IgD-negative memory B cell (primary cell): Measurements from ENCODE around the gene SFTPD. TPM values are rescaled to one million over a fixed set of nuclear protein-coding genes. Genes with fewer than 3 reads are reported as not detected.
A peak's percentile ranks its signal among the peaks of the same experiment; 100 is the strongest.

Experiments used
- H3K27ac Mint-ChIP-seq, 3 donors: one replicate each; pipeline ENCODE4 v1.8.0; 2020 to 2022; ENCODE audit warnings: mild to moderate bottlenecking in 3 of 3, mixed read lengths in 3 of 3, moderate library complexity in 1 of 3
- H3K27me3 Mint-ChIP-seq: one replicate; pipeline ENCODE4 v1.8.0; 2021; ENCODE audit warnings: mixed read lengths
- H3K36me3 Mint-ChIP-seq: one replicate; pipeline ENCODE4 v1.8.0; 2020; ENCODE audit warnings: mild to moderate bottlenecking, mixed read lengths
- H3K4me1 Mint-ChIP-seq, 3 donors: one replicate each; pipeline ENCODE4 v1.8.0; 2020 to 2022; ENCODE audit warnings: mixed read lengths in 3 of 3, mild to moderate bottlenecking in 1 of 3
- H3K4me3 Mint-ChIP-seq, 4 donors: one replicate each; pipeline ENCODE4 v1.8.0; 2020 to 2022; ENCODE audit warnings: mild to moderate bottlenecking in 4 of 4, mixed read lengths in 4 of 4, moderate library complexity in 3 of 4
- H3K9me3 Mint-ChIP-seq, 3 donors: one replicate each; pipeline ENCODE4 v1.8.0; 2020 to 2021; ENCODE audit warnings: mixed read lengths in 3 of 3, mild to moderate bottlenecking in 1 of 3
- polyA plus RNA-seq: library from polyadenylated mRNA; unstranded; fragments of 300-500 nt; fragmentation: Illumina TruSeq; gene quantifications from one replicate; pipeline ENCODE4 v1.2.3, GENCODE V29; 2021

SFTPD gene
- polyA plus RNA-seq, 1 donor from 2014 or later, result not detected

DNA sequence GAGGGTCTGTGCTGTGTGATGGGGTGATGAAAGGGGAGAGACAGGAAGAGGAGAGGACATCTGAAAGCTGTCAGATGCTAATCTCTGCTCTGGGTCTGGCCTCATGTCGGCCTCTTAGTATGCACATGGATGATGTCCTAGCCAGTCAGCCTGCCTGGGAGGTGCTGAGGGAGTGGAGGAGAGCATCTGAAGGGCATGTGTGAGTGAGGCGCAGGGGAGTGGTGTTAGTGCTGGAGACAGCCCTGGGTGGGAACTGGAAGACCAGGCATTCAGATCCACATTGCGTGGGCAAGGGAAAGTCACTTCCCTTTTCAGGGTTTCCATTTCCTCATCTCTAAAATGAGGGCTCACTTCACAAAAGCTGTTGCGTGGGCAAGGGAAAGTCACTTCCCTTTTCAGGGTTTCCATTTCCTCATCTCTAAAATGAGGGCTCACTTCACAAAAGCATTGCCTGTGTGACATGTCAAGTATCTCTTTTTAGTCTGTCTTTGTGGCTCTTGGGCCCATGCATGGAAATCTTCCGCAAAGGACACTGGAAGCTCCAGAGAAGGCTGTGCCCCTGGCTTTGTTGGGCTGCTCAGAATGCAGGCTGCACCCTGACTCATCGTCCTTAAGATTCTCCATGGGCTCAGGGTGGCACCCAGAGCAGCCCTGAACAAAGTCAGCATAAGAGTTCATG is 10.0 kb downstream of the SFTPD start:
- peaks cover 2% of the 10 kb centered on the region for H3K27me3 Mint-ChIP-seq
- H3K27ac Mint-ChIP-seq, result peak overlapping the region; percentile 62 to 95 (median 95)
- peak overlapping the region in 3 of 4 donors; percentile 1 to 75 (median 74) for H3K4me3 Mint-ChIP-seq
- no peaks in the 10 kb centered on the region for H3K36me3 Mint-ChIP-seq
- H3K9me3 Mint-ChIP-seq, result no peaks in the 10 kb centered on the region
- peaks cover 26 to 32% (median 30%) of the 10 kb centered on the region in 3 donors for H3K4me1 Mint-ChIP-seq

DNA sequence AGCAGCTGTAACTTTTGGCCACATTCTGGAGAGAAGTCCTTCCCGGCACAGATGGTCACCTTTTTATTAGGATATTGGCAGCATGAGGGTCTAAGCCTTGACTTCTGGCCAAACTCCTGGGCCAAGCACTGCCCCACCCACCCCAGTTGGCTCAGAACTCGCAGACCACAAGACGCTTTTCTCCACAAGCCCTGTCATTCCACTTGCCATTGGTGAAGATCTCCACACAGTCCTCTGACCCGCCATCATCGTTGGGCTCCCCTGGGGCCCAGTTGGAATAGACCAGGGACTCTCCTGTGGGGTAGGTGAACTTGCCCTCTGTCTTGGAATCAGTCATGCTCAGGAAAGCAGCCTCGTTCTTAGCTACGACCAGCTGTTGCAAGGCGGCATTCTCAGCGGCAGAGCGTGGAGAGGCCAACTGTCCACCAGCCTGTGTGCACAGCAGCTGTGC is 11.2 kb downstream of the SFTPD start:
- H3K4me1 Mint-ChIP-seq, result peaks cover 26 to 32% (median 30%) of the 10 kb centered on the region in 3 donors
- no peaks in the 10 kb centered on the region for H3K36me3 Mint-ChIP-seq
- H3K27ac Mint-ChIP-seq, result peak overlapping the region in 2 of 3 donors; percentile 39 to 95
- H3K9me3 Mint-ChIP-seq, result no peaks in the 10 kb centered on the region
- peaks cover 2% of the 10 kb centered on the region for H3K27me3 Mint-ChIP-seq
- H3K4me3 Mint-ChIP-seq, result peak overlapping the region in 2 of 4 donors; percentile 49 to 74

DNA sequence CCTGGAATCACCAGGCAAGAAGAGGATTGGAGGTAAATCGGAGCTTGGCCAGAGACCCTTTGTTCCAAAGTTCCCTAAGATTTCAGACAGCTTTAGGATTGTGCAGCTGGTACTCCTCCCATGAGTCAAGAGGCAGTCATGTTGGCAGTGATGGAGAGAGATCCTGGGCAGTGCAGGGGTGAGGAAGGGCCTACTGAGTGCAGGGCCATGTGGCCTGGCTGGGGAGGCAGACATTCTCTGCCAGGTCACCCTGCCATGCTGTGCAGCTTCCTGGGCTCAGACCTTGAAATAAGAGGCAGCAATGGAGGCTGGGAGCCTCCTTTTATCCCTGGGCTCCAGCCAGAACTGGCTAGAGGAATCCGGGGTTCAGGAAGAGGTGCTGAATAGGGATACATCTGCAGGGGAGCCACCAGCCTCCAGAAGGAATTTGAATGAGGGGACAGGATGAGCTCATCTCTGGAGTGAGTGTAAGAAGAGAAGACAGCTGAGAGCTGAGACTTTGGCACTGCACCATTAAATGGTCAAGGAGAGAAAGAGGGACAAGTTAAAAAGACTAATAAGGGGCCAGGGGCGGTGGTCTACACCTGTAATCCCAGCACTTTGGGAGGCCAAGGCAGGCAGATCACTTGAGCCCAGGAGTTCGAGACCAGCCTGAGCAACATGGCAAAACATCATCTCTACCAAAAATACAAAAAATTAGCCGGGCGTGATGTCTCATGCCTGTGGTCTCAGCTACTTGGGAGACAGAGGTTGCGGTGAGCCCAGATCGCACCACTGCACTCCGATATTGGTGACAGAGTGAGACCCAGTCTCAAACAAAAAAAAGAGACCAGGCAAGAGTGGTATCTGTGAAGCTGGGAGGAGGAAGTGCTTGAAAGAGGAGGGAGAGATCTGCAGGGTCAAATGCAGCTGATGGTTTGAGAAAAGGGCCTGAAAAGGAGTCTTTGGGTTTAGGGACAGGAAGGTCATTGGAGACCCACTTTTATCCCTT is 12.0 kb downstream of the SFTPD start:
- Mint-ChIP-seq H3K27ac (peak overlapping the region; percentile 39 to 95 (median 92)), H3K4me3 (peak overlapping the region in 2 of 4 donors; percentile 68 to 74), H3K36me3 (no peaks in the 10 kb centered on the region), H3K4me1 (peaks cover 26 to 32% (median 30%) of the 10 kb centered on the region in 3 donors), H3K9me3 (no peaks in the 10 kb centered on the region), H3K27me3 (peaks cover 5% of the 10 kb centered on the region)

DNA sequence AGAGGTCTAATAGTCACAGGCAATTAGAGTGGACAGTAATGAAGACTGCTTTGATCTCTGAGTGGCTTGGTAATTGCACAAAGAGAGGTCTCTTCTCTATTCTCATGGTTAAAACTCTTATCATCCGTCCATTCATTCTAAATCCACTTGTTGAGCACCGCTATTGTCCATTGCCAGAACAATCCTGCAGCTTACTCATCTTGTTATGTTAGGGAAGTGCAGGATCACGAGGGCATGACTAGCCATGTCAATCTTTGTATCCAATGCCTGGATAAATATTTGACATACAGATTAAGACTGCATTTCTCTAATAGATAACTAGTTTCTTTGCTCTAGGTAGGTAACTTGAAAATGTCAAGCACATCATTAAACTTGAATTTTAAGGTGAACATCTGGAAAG is 14.9 kb downstream of the SFTPD start:
- Mint-ChIP-seq H3K4me3 (no peak overlapping the region), H3K27ac (no peak overlapping the region), H3K27me3 (peaks cover 20% of the 10 kb centered on the region), H3K4me1 (peaks cover 19 to 25% (median 23%) of the 10 kb centered on the region in 3 donors), H3K9me3 (no peaks in the 10 kb centered on the region), H3K36me3 (no peaks in the 10 kb centered on the region)

DNA sequence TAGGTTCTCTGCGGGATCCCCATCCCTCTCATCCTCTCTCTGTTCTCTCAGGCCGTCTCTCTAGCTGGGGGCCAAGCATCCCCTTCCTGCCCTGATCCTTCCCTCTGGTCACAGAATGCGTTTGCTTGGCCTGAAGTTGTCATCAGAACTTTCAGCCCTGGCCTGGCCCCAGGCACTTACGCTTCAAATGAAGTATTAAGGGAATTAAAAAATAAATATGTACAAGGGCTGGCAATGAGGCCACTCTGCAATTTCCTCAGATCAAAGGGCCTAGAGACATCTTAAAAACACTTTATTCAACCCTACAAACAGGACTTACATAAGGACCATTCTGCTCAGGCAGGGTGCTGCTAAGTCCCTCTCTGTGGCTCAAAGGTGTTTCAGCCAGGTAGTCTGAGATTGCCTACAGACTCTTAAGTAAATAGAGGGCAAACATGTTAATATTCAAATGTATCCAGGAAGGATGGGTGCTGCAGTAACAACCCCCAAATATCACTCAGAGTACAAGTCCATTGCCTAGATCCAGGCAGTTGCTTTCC is 16.0 kb downstream of the SFTPD start:
- H3K27ac Mint-ChIP-seq, result no peak overlapping the region
- H3K27me3 Mint-ChIP-seq, result peaks cover 20% of the 10 kb centered on the region
- H3K4me1 Mint-ChIP-seq, result peaks cover 12 to 17% (median 16%) of the 10 kb centered on the region in 3 donors
- no peaks in the 10 kb centered on the region for H3K36me3 Mint-ChIP-seq
- H3K4me3 Mint-ChIP-seq, result no peak overlapping the region
- no peaks in the 10 kb centered on the region for H3K9me3 Mint-ChIP-seq

DNA sequence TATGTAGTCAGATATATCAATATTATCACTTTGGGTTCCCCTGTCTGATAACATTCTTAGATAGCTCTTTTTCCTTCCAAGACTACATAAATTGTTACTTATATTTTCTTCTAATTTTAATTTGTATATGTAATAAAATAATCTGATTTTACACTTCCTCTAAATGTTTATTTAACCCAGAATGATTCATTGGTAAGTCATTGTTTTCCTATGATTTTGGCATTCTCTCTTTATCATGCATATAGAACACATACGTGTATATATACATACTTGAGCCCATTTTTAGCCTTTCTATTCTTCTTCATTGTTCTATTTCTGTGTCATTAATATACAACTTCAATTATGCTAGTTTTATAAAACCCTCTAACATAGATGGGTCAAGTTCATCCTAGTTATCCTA is 16.6 kb downstream of the SFTPD start:
- Mint-ChIP-seq H3K27ac (no peak overlapping the region), H3K9me3 (no peaks in the 10 kb centered on the region), H3K36me3 (peaks cover under 1% of the 10 kb centered on the region), H3K4me3 (no peak overlapping the region), H3K4me1 (peaks cover 9 to 13% (median 10%) of the 10 kb centered on the region in 3 donors), H3K27me3 (peaks cover 20% of the 10 kb centered on the region)

DNA sequence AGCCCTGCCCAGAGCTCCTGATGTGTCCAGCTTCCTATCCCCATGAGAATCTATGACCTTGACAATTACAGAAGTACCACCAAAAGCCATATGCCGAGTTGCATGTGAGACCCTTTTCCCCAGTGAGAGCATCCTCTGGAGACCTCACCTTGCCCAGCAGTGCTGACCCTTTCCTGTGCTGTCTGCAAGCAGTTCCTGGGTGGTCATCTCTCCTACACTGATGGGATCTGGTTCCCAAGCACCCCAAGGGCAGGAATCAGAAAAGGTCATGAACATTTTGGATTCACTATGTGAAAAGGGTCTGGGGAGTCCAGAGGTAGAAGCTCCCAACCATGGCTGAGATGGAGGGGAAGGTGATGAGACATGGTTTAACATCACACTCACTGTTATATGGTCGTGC is 18.2 kb downstream of the SFTPD start:
- Mint-ChIP-seq H3K4me3 (no peak overlapping the region), H3K27ac (no peak overlapping the region)

DNA sequence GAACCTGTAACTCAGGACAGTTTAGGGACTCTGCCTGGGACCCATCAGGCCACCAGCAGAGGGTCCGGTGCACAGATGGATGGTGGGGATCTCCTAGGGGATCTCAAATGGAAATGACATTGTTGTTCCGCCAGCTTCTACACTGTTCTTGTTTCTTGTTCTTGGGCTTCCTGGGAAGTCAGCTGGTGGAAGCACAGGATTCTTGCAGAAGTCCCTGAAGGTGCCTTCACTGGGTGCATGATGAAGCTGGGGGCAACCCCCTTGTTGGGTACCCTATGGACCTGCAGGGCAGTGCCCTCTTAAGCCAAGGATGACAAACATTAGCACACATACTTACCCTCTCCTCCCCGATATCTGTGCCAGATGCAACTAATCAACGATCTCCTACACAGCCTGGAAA is 18.6 kb downstream of the SFTPD start:
- H3K4me1 Mint-ChIP-seq, result no peaks in the 10 kb centered on the region
- no peak overlapping the region for H3K27ac Mint-ChIP-seq
- peaks cover 18% of the 10 kb centered on the region for H3K27me3 Mint-ChIP-seq
- H3K9me3 Mint-ChIP-seq, result peaks cover 0 to 6% (median 0%) of the 10 kb centered on the region in 3 donors
- H3K4me3 Mint-ChIP-seq, result no peak overlapping the region
- peaks cover 4% of the 10 kb centered on the region for H3K36me3 Mint-ChIP-seq

More for the DNA sequence above, 18.2 kb downstream of the SFTPD start:
- Mint-ChIP-seq H3K36me3 (peaks cover 4% of the 10 kb centered on the region), H3K9me3 (peaks cover 0 to 6% (median 0%) of the 10 kb centered on the region in 3 donors), H3K27me3 (peaks cover 18% of the 10 kb centered on the region), H3K4me1 (peaks cover 0 to 2% (median 0%) of the 10 kb centered on the region in 3 donors)

DNA sequence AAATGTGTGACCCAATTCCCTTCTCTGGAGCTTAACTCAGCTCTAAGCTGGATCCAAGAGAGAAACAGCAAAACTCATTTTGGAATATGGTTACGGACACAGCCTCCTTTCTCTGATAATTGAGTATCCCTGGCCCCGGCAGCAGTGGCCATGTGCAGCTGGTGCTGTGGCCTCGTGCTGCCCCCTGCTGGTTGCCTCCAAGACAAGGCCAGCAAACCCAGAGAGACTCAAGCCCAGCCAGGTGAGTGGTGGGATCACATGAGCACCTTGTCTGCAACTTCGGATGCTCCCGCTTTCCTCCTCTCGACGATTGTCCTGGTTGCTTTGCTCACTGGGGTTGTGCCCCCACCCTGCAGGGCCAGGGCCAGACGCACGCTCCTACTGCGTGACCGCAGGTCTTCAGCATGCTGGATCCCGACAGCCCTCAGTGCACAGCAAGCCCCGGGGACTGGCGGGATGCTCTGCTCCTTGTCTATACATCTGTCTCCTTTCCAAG is 19.4 kb downstream of the SFTPD start:
- H3K9me3 Mint-ChIP-seq, result peaks cover 0 to 6% (median 0%) of the 10 kb centered on the region in 3 donors
- peak overlapping the region in 1 of 3 donors; percentile 44 for H3K27ac Mint-ChIP-seq
- peaks cover 4% of the 10 kb centered on the region for H3K36me3 Mint-ChIP-seq
- no peaks in the 10 kb centered on the region for H3K4me1 Mint-ChIP-seq
- peaks cover 18% of the 10 kb centered on the region for H3K27me3 Mint-ChIP-seq
- no peak overlapping the region for H3K4me3 Mint-ChIP-seq

DNA sequence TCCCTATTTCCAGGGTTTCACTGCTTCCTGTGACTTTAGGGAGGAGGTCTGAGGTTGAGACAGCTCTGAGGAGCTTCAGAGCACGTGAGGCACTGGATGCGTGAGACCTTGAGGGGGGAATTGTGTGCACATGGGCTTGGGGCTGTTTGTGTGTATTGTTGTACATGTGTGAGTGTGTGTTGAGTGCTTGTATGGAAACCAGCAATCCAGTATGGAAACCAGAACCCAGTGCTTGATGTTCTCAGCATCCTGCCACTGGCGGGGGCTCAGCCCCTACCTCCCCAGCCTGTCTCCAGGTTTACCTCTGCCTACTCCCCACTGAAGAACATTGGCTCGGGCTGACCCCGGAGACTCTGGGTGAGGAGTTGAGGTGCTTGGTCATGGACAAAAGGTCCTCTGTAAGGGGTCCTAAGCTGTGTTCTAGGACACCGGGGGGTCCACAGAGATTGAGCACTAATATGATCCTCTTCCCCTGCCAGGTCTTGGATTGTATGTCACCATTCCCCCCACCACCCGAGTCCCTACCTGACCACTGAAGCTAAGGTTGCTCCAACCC is 20.8 kb downstream of the SFTPD start:
- H3K4me1 Mint-ChIP-seq, result no peaks in the 10 kb centered on the region
- H3K36me3 Mint-ChIP-seq, result peaks cover 4% of the 10 kb centered on the region
- no peak overlapping the region for H3K27ac Mint-ChIP-seq
- H3K27me3 Mint-ChIP-seq, result peaks cover 18% of the 10 kb centered on the region
- H3K9me3 Mint-ChIP-seq, result peaks cover 0 to 6% (median 0%) of the 10 kb centered on the region in 3 donors
- no peak overlapping the region for H3K4me3 Mint-ChIP-seq

DNA sequence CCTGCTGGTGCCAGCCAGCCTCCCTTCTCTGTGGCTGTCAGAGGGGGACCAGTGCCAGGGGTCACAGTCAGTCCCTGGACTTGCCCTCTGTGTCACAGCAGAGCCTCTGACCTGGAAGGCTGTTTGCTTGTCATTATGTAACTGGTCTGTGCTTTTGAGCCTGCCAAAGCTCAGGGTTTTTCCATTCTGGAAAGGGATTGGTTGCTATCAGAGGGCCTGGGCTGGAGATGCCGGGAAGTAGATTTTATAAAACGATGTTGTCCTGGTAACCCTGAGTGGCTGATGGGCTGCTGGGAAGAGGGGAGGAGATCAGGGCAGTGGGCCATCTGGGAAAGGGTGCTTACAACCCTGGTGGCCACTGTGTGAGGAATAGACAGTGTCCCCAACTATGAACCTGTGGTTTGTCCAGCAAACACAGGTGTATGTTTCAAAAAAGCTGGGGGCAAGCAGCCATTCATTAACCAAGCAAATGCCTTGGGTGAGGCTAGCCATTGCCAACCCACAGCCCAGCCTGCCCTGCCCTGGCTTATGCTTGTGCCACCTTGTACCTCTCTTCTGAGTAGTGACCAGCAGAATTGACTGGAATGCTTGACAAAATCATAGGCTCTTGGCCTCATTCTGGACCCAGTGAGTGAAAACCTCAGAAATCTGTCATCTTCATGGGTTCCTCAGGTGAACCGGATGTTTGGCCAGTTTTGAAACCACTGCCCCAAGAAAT is 21.6 kb downstream of the SFTPD start:
- Mint-ChIP-seq H3K36me3 (peaks cover 4% of the 10 kb centered on the region), H3K9me3 (peaks cover 0 to 6% (median 0%) of the 10 kb centered on the region in 3 donors), H3K27ac (peak overlapping the region in 1 of 3 donors; percentile 13), H3K4me1 (no peaks in the 10 kb centered on the region), H3K4me3 (no peak overlapping the region), H3K27me3 (peaks cover 15% of the 10 kb centered on the region)

DNA sequence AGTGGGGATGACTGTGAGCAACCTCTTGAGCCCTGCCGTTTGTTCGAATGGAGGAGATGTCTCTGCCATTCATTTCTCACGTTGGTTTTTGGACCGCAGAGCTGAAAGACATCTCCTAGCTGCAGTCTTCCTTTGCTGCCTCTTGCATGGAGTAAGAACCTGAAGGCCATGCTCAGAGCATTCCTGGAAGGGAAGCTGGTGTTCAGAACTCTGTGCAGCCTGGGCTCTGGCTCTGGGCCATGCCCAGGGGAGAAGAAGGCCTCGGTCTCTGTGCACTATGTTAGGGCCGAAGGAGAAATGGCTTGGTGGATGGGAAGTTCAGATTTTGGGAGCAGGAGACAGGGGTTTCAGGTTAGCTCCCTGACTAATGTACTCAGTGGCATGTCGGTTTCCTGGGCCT is 22.9 kb downstream of the SFTPD start:
- Mint-ChIP-seq H3K4me3 (no peak overlapping the region), H3K4me1 (no peaks in the 10 kb centered on the region), H3K27ac (peak overlapping the region in 1 of 3 donors; percentile 57), H3K36me3 (peaks cover 4% of the 10 kb centered on the region), H3K9me3 (peaks cover 0 to 6% (median 0%) of the 10 kb centered on the region in 3 donors), H3K27me3 (peaks cover 15% of the 10 kb centered on the region)

DNA sequence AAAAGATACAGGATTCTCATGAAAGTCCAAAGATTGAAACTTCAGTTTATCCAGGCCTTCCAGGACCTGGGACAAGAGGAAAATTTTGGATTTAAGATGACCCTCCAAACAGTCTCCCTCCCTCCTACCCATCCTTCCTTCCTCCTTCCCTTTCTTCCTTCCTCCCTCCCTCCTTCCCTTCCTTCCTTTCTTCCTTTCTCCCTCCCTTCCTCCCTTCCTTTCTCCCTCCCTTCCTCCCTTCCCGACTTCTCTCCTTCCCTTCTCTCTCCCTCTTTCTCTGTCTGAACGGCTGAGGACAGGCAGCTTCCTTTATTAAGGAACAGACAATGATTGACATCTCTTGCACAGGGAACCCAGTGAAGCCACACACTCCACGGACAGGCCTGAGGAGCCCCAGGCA is 23.3 kb downstream of the SFTPD start:
- H3K27ac Mint-ChIP-seq, result peak overlapping the region in 1 of 3 donors; percentile 57
- H3K4me3 Mint-ChIP-seq, result no peak overlapping the region
- H3K36me3 Mint-ChIP-seq, result peaks cover 4% of the 10 kb centered on the region
- peaks cover 0 to 6% (median 0%) of the 10 kb centered on the region in 3 donors for H3K9me3 Mint-ChIP-seq
- H3K4me1 Mint-ChIP-seq, result no peaks in the 10 kb centered on the region
- H3K27me3 Mint-ChIP-seq, result peaks cover 12% of the 10 kb centered on the region

DNA sequence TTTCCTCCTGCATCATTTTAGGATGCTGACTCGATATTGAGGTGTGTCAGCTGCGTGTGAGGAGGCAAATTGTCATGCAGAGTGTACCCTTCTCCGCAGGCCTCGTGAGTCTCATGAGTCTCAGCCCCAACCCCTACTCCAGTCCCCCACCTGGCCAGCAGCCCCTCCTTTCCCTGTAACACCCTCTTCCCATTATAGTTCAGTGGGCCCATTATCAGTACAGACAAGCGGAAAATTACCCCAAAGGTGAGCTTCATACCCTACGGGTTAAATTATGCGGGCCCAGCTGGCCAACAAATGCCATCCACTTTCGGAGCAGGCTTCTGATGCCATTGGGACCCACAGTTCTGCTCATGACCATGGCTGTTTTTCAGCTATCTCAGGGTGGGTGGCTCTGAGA is 25.2 kb downstream of the SFTPD start:
- H3K27ac Mint-ChIP-seq, result no peak overlapping the region
- H3K4me3 Mint-ChIP-seq, result no peak overlapping the region
- H3K36me3 Mint-ChIP-seq, result peaks cover 5% of the 10 kb centered on the region
- peaks cover 0 to 6% (median 0%) of the 10 kb centered on the region in 3 donors for H3K9me3 Mint-ChIP-seq
- peaks cover 2% of the 10 kb centered on the region for H3K27me3 Mint-ChIP-seq
- no peaks in the 10 kb centered on the region for H3K4me1 Mint-ChIP-seq
